ENCODE results near the gene ALPK1. TPM values are rescaled to one million over a fixed set of nuclear protein-coding genes. Genes with fewer than 3 reads are reported as not detected.

Gene ALPK1
- polyA plus RNA-seq, 1 donor from 2014 or later, result 0.10 TPM

DNA sequence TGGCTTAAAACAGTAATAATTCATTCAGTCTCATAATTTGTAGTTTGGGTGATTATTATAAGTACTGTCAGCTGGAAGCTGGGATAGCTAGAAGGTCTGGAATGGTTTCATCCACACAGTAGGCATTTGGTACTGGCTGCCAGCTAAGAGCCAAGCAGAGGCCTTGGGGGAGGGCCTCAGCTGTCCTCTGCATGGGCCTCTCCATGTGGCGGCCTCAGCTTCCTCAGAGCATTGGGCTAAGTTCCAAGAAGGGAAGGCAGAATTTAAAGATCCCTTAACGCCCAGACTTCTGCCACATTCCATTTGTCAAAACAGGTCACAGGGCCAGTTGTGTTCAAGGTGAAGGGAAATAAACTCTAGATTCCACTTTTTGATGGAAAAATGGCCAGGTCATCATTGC, 125.5 kb downstream of the ALPK1 start:
- Histone ChIP-seq H3K27ac (ENCODE audit: low read length) (no peak overlapping the region), H3K27me3 (ENCODE audit: insufficient read depth, low read depth, low read length) (no peaks in the 10 kb centered on the region), H4K20me1 (ENCODE audit: insufficient read depth) (no peaks in the 10 kb centered on the region), H3F3A (ENCODE audit: insufficient read depth, low read length, poor library complexity, severe bottlenecking) (no peaks in the 10 kb centered on the region), H3K9ac (ENCODE audit: low read length) (no peak overlapping the region), H3K79me2 (replicated peaks; ENCODE audit: insufficient read depth, low read length) (no peaks in the 10 kb centered on the region), H3K9me3 (ENCODE audit: low read length) (peaks cover 3% of the 10 kb centered on the region), H3K4me2 (ENCODE audit: low read length) (no peak overlapping the region), H3K9me2 (ENCODE audit: insufficient read depth, low read length) (no peaks in the 10 kb centered on the region), H2AFZ (ENCODE audit: low read depth, low read length) (no peak overlapping the region), H3K4me3 (ENCODE audit: low read length) (no peak overlapping the region), H3K36me3 (ENCODE audit: insufficient read depth, low read length) (no peaks in the 10 kb centered on the region)
- no peak for TF ChIP-seq SMC3 (conservative IDR thresholded peaks at IDR 0.05; ENCODE audit: poor library complexity)
- no peak for TF ChIP-seq RAD21 (conservative IDR thresholded peaks at IDR 0.05)
- TF ChIP-seq POLR2AphosphoS5 (IDR thresholded peaks at IDR 0.05), result no peak
- no peak for TF ChIP-seq TAF1 (IDR thresholded peaks at IDR 0.05; ENCODE audit: low read depth)
- TF ChIP-seq MXI1 (conservative IDR thresholded peaks at IDR 0.05; ENCODE audit: poor library complexity, severe bottlenecking), result no peak
- no peak for TF ChIP-seq EZH2 (IDR thresholded peaks at IDR 0.05; ENCODE audit: borderline replicate concordance, insufficient read depth, low read length, poor library complexity, severe bottlenecking)
- TF ChIP-seq, protein P1, sequence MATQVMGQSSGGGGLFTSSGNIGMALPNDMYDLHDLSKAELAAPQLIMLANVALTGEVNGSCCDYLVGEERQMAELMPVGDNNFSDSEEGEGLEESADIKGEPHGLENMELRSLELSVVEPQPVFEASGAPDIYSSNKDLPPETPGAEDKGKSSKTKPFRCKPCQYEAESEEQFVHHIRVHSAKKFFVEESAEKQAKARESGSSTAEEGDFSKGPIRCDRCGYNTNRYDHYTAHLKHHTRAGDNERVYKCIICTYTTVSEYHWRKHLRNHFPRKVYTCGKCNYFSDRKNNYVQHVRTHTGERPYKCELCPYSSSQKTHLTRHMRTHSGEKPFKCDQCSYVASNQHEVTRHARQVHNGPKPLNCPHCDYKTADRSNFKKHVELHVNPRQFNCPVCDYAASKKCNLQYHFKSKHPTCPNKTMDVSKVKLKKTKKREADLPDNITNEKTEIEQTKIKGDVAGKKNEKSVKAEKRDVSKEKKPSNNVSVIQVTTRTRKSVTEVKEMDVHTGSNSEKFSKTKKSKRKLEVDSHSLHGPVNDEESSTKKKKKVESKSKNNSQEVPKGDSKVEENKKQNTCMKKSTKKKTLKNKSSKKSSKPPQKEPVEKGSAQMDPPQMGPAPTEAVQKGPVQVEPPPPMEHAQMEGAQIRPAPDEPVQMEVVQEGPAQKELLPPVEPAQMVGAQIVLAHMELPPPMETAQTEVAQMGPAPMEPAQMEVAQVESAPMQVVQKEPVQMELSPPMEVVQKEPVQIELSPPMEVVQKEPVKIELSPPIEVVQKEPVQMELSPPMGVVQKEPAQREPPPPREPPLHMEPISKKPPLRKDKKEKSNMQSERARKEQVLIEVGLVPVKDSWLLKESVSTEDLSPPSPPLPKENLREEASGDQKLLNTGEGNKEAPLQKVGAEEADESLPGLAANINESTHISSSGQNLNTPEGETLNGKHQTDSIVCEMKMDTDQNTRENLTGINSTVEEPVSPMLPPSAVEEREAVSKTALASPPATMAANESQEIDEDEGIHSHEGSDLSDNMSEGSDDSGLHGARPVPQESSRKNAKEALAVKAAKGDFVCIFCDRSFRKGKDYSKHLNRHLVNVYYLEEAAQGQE (IDR thresholded peaks at IDR 0.05; ENCODE audit: borderline replicate concordance), result no peak
- TF ChIP-seq, protein P2, sequence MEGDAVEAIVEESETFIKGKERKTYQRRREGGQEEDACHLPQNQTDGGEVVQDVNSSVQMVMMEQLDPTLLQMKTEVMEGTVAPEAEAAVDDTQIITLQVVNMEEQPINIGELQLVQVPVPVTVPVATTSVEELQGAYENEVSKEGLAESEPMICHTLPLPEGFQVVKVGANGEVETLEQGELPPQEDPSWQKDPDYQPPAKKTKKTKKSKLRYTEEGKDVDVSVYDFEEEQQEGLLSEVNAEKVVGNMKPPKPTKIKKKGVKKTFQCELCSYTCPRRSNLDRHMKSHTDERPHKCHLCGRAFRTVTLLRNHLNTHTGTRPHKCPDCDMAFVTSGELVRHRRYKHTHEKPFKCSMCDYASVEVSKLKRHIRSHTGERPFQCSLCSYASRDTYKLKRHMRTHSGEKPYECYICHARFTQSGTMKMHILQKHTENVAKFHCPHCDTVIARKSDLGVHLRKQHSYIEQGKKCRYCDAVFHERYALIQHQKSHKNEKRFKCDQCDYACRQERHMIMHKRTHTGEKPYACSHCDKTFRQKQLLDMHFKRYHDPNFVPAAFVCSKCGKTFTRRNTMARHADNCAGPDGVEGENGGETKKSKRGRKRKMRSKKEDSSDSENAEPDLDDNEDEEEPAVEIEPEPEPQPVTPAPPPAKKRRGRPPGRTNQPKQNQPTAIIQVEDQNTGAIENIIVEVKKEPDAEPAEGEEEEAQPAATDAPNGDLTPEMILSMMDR (IDR thresholded peaks at IDR 0.05; ENCODE audit: poor library complexity, severe bottlenecking), result no peak
- TF ChIP-seq EP300 (conservative IDR thresholded peaks at IDR 0.05; ENCODE audit: poor library complexity, severe bottlenecking), result no peak

DNA sequence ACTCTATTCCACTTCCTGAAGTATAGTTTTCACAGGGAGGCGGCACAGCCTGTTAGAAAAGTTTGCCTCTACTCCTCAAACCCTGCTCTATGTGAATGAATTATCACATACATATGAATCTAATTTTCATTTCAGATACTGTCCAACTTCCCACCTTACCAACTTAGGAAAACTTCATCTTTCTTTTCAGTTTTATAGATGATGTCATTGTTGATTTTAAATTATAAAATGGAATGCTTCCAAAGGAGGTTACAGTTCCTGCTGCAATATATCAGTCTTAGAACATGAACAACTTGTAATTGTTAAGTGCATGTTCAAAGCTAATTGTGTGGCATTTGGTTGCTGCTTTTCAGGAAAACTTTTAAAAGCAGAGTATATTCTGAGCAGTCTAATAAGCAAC, 126.4 kb downstream of the ALPK1 start:
- Histone ChIP-seq H4K20me1 (ENCODE audit: insufficient read depth) (no peaks in the 10 kb centered on the region), H3K27me3 (ENCODE audit: insufficient read depth, low read depth, low read length) (no peaks in the 10 kb centered on the region), H3K9me3 (ENCODE audit: low read length) (no peaks in the 10 kb centered on the region), H2AFZ (ENCODE audit: low read depth, low read length) (no peak overlapping the region), H3F3A (ENCODE audit: insufficient read depth, low read length, poor library complexity, severe bottlenecking) (no peaks in the 10 kb centered on the region), H3K4me2 (ENCODE audit: low read length) (no peak overlapping the region), H3K27ac (ENCODE audit: low read length) (no peak overlapping the region), H3K4me3 (ENCODE audit: low read length) (no peak overlapping the region), H3K9ac (ENCODE audit: low read length) (no peak overlapping the region), H3K9me2 (ENCODE audit: insufficient read depth, low read length) (no peaks in the 10 kb centered on the region), H3K36me3 (ENCODE audit: insufficient read depth, low read length) (no peaks in the 10 kb centered on the region), H3K79me2 (replicated peaks; ENCODE audit: insufficient read depth, low read length) (no peaks in the 10 kb centered on the region)
- no peak for TF ChIP-seq EP300 (conservative IDR thresholded peaks at IDR 0.05; ENCODE audit: poor library complexity, severe bottlenecking)
- TF ChIP-seq, protein P1 (IDR thresholded peaks at IDR 0.05; ENCODE audit: borderline replicate concordance), result no peak

All from neural cell (in vitro differentiated cells).